SU-DHL-6 (cell line): ENCODE measurements around the gene TEAD1.

Experiments used
- H2AFZ ChIP-seq: fragments of 200-600 bp; sonication (generic); 2 replicates; pipeline ENCODE4 v1.6.1; 2014; ENCODE audit warnings: low read depth, mild to moderate bottlenecking, moderate library complexity, mixed read lengths, antibody characterized with exemption, low read length; ENCODE audit not compliant: severe bottlenecking
- H3F3A ChIP-seq: fragments of 200-600 bp; shearing (Covaris generic); 2 replicates; pipeline ENCODE4 v1.6.0; 2016; ENCODE audit warnings: antibody characterized with exemption, mild to moderate bottlenecking; ENCODE audit not compliant: insufficient read depth
- H3K27ac ChIP-seq: fragments of 200-600 bp; sonication (generic); 2 replicates; pipeline ENCODE4 v1.5.1; 2016; ENCODE audit warnings: low read depth, mild to moderate bottlenecking, low read length, moderate library complexity, mixed read lengths
- H3K27me3 ChIP-seq: fragments of 200-600 bp; sonication (generic), shearing (Covaris generic); 2 replicates; pipeline ENCODE4 v1.6.0; 2014; ENCODE audit warnings: mild to moderate bottlenecking, low read length
- H3K36me3 ChIP-seq: fragments of 200-600 bp; sonication (generic); 2 replicates; pipeline ENCODE4 v1.6.1; 2014; ENCODE audit warnings: mild to moderate bottlenecking, low read length, mixed read lengths
- H3K4me2 ChIP-seq: fragments of 300-600, 200-600 bp; shearing (Covaris generic), sonication (generic); 2 replicates; pipeline ENCODE4 v1.6.0; 2014; ENCODE audit warnings: low read length, low read depth, mild to moderate bottlenecking; ENCODE audit not compliant: poor library complexity, severe bottlenecking
- H3K4me3 ChIP-seq: fragments of 200-600 bp; sonication (generic); 2 replicates; pipeline ENCODE4 v1.5.1; 2014; ENCODE audit warnings: antibody characterized with exemption, low read length, mild to moderate bottlenecking, mixed read lengths; ENCODE audit not compliant: insufficient read depth, poor library complexity, severe bottlenecking
- H3K79me2 ChIP-seq: fragments of 200-600 bp; sonication (generic); 2 replicates; pipeline ENCODE4 v1.6.1; 2014; ENCODE audit warnings: mild to moderate bottlenecking, low read length, moderate library complexity; ENCODE audit not compliant: insufficient read depth
- H3K9ac ChIP-seq: fragments of 200-600 bp; sonication (generic); 2 replicates; pipeline ENCODE4 v1.7.0; 2014; ENCODE audit warnings: mild to moderate bottlenecking, low read length
- H3K9me2 ChIP-seq: fragments of 200-600 bp; sonication (generic); replicated peaks from 2 replicates; pipeline ENCODE4 v1.6.1; 2014; ENCODE audit warnings: low read length; ENCODE audit not compliant: insufficient read depth
- H3K9me3 ChIP-seq: fragments of 200-600 bp; sonication (generic); 2 replicates; pipeline ENCODE4 v1.6.1; 2014; ENCODE audit warnings: low read length, mixed read lengths; ENCODE audit not compliant: insufficient read depth
- H4K20me1 ChIP-seq: fragments of 200-600 bp; sonication (generic); 2 replicates; pipeline ENCODE4 v1.6.1; 2014; ENCODE audit warnings: low read depth, mild to moderate bottlenecking, antibody characterized with exemption, low read length, moderate library complexity, mixed read lengths
- EZH2phosphoT487 ChIP-seq: fragments of 200-600 bp; sonication (generic), shearing (Covaris generic); conservative IDR thresholded peaks from 2 replicates; pipeline ENCODE4 v1.6.1; 2018; ENCODE audit warnings: mild to moderate bottlenecking, antibody characterized with exemption, low read length, moderate library complexity, mixed read lengths
- TF ChIP-seq, protein P1 (sequence below): fragments of 200-600 bp; sonication (generic); IDR thresholded peaks from one replicate; pipeline ENCODE4 v1.5.1; 2017; ENCODE audit warnings: antibody characterized with exemption, mild to moderate bottlenecking, low read length, moderate library complexity; ENCODE audit not compliant: insufficient read depth, poor library complexity, severe bottlenecking

The TEAD1 gene

DNA sequence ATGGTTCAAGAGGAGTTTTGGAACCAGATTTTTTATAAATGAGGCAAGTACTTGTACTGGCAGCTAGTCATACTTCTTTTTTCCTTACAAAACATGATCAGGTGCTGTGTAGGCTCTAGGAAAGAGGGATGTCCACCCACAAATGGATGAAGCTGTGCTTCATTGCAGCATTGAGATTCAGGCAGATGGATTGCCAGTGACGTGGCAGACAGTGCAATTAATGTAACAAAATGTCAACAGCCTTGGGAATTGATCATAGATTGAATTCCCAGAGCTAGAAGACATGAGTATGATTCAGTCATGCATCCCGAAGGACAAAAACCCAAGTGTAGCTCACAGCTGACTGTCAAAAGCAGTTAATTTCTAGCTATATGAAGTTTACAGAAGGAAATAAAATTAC is 235.7 kb downstream of the TEAD1 start:
- Histone ChIP-seq H3K79me2 (no peaks in the 10 kb centered on the region), H3K9me2 (no peaks in the 10 kb centered on the region), H3K27me3 (no peaks in the 10 kb centered on the region), H2AFZ (no peak overlapping the region), H3K4me2 (no peak overlapping the region), H4K20me1 (no peaks in the 10 kb centered on the region), H3K4me3 (no peak overlapping the region), H3K9me3 (no peaks in the 10 kb centered on the region), H3K9ac (no peak overlapping the region), H3K27ac (no peak overlapping the region), H3K36me3 (no peaks in the 10 kb centered on the region), H3F3A (no peaks in the 10 kb centered on the region)
- TF ChIP-seq, protein P1, sequence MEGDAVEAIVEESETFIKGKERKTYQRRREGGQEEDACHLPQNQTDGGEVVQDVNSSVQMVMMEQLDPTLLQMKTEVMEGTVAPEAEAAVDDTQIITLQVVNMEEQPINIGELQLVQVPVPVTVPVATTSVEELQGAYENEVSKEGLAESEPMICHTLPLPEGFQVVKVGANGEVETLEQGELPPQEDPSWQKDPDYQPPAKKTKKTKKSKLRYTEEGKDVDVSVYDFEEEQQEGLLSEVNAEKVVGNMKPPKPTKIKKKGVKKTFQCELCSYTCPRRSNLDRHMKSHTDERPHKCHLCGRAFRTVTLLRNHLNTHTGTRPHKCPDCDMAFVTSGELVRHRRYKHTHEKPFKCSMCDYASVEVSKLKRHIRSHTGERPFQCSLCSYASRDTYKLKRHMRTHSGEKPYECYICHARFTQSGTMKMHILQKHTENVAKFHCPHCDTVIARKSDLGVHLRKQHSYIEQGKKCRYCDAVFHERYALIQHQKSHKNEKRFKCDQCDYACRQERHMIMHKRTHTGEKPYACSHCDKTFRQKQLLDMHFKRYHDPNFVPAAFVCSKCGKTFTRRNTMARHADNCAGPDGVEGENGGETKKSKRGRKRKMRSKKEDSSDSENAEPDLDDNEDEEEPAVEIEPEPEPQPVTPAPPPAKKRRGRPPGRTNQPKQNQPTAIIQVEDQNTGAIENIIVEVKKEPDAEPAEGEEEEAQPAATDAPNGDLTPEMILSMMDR = no peak
- no peak for TF ChIP-seq EZH2phosphoT487

- Histone ChIP-seq H3K9ac (no peak overlapping the region), H3K4me3 (no peak overlapping the region), H3K9me3 (no peaks in the 10 kb centered on the region), H4K20me1 (no peaks in the 10 kb centered on the region), H3K36me3 (no peaks in the 10 kb centered on the region), H3K27ac (no peak overlapping the region), H3K27me3 (no peaks in the 10 kb centered on the region), H2AFZ (no peak overlapping the region), H3K4me2 (no peak overlapping the region), H3K79me2 (no peaks in the 10 kb centered on the region), H3F3A (no peaks in the 10 kb centered on the region), H3K9me2 (no peaks in the 10 kb centered on the region)
- TF ChIP-seq, protein P1 = peak; percentile 44
- TF ChIP-seq EZH2phosphoT487 = no peak
Measured at GRCh38 chr11:12914400-12914912, 240.2 kb downstream of the TEAD1 start.

- Histone ChIP-seq H3K4me3 (no peak overlapping the region), H3K36me3 (no peaks in the 10 kb centered on the region), H3K79me2 (no peaks in the 10 kb centered on the region), H3K9me3 (no peaks in the 10 kb centered on the region), H3K27me3 (no peaks in the 10 kb centered on the region), H4K20me1 (no peaks in the 10 kb centered on the region), H3K4me2 (no peak overlapping the region), H3K9me2 (no peaks in the 10 kb centered on the region), H3F3A (no peaks in the 10 kb centered on the region), H3K9ac (no peak overlapping the region), H3K27ac (no peak overlapping the region), H2AFZ (no peak overlapping the region)
- TF ChIP-seq EZH2phosphoT487 = no peak
- TF ChIP-seq, protein P1 = no peak
Measured at GRCh38 chr11:12915093-12915492, 240.9 kb downstream of the TEAD1 start.
